K562 (cell line): Measurements from ENCODE around the gene PPM1D. TPM values are rescaled to one million over a fixed set of nuclear protein-coding genes. Genes with fewer than 3 reads are reported as not detected.
A peak's percentile ranks its signal among the peaks of the same experiment; 100 is the strongest.

Source experiments
- ARID3B ChIP-seq: fragments of 250-450 bp; sonication (Bioruptor Pico); IDR thresholded peaks from 2 replicates; pipeline ENCODE4 v1.4.0; 2020; ENCODE audit warnings: borderline replicate concordance
- FIP1L1 ChIP-seq: fragments of 200-400 bp; formaldehyde crosslinking; IDR thresholded peaks from 2 replicates; pipeline ENCODE4 v1.6.1; 2018; ENCODE audit warnings: mild to moderate bottlenecking, low read depth, low read length; ENCODE audit not compliant: poor library complexity, severe bottlenecking
- HMGN3 ChIP-seq: IDR thresholded peaks from 2 replicates; pipeline ENCODE4 v1.6.1; 2011; ENCODE audit warnings: borderline replicate concordance, low read depth, mild to moderate bottlenecking, mixed read lengths, low read length; ENCODE audit not compliant: insufficient read length; ENCODE audit errors: extremely low read depth
- HNRNPLL ChIP-seq: fragments of 200-400 bp; formaldehyde crosslinking; IDR thresholded peaks from 2 replicates; pipeline ENCODE4 v1.6.1; 2017; ENCODE audit warnings: low read length, low read depth, mild to moderate bottlenecking; ENCODE audit not compliant: poor library complexity, severe bottlenecking
- NFIC ChIP-seq: fragments of 450-650 bp; IDR thresholded peaks from 2 replicates; pipeline ENCODE4 v1.6.1; 2017; ENCODE audit warnings: mild to moderate bottlenecking, inconsistent platforms
- PHF8 ChIP-seq: fragments of 200-600 bp; sonication (generic); IDR thresholded peaks from 2 replicates; pipeline ENCODE4 v1.6.1; 2012; ENCODE audit warnings: mixed run types, mild to moderate bottlenecking, inconsistent platforms, low read length, moderate library complexity, borderline replicate concordance
- RBM17 ChIP-seq: fragments of 200-400 bp; formaldehyde crosslinking; IDR thresholded peaks from 2 replicates; pipeline ENCODE4 v1.6.1; 2017; ENCODE audit warnings: low read depth, mild to moderate bottlenecking, low read length, borderline replicate concordance
- SAP30 ChIP-seq: fragments of 200-600 bp; sonication (generic); IDR thresholded peaks from 2 replicates; pipeline ENCODE4 v1.6.1; 2012; ENCODE audit warnings: borderline replicate concordance, low read depth, mild to moderate bottlenecking, moderate library complexity, low read length, control low read depth, inconsistent platforms; ENCODE audit not compliant: insufficient read depth, poor library complexity, severe bottlenecking
- SREBF2 ChIP-seq: sonication (generic); formaldehyde crosslinking; IDR thresholded peaks from 2 replicates; pipeline ENCODE4 v1.4.0; 2020; ENCODE audit warnings: mild to moderate bottlenecking, missing genetic modification reagents
- TAF9B ChIP-seq: fragments of 450-650 bp; IDR thresholded peaks from 2 replicates; pipeline ENCODE4 v1.6.1; 2018; ENCODE audit warnings: mild to moderate bottlenecking; ENCODE audit not compliant: partially characterized antibody
- TRIM25 ChIP-seq: fragments of 450-650 bp; IDR thresholded peaks from 2 replicates; pipeline ENCODE4 v1.7.0; 2016; ENCODE audit warnings: borderline replicate concordance
- TRIM28 ChIP-seq: fragments of 450-650 bp; IDR thresholded peaks from 2 replicates; pipeline ENCODE4 v1.6.1; 2017
- ZHX1 ChIP-seq: fragments of 150-350 bp; conservative IDR thresholded peaks from 2 replicates; pipeline ENCODE4 v1.6.1; 2014; ENCODE audit warnings: low read length
- ZKSCAN1 ChIP-seq: fragments of 150-350 bp; IDR thresholded peaks from 2 replicates; pipeline ENCODE4 v1.6.1; 2016; ENCODE audit warnings: low read depth, low read length
- ZNF217 ChIP-seq: sonication (generic); formaldehyde crosslinking; IDR thresholded peaks from 2 replicates; pipeline ENCODE4 v1.8.0; 2022; ENCODE audit warnings: mild to moderate bottlenecking, missing genetic modification reagents
- ZNF232 ChIP-seq: sonication (generic); formaldehyde crosslinking; IDR thresholded peaks from 2 replicates; pipeline ENCODE4 v1.8.0; 2022; ENCODE audit warnings: mild to moderate bottlenecking, missing genetic modification reagents
- ZNF354B ChIP-seq: fragments of 250-450 bp; sonication (Bioruptor Pico); IDR thresholded peaks from 2 replicates; pipeline ENCODE4 v1.4.0; 2020
- ZNF431 ChIP-seq: sonication (generic); formaldehyde crosslinking; IDR thresholded peaks from 2 replicates; pipeline ENCODE4 v1.8.0; 2022; ENCODE audit warnings: mild to moderate bottlenecking, missing genetic modification reagents
- ZNF436 ChIP-seq: fragments of 250-450, 450-650 bp; sonication (Bioruptor Pico); formaldehyde crosslinking; IDR thresholded peaks from 2 replicates; pipeline ENCODE4 v1.7.0; 2020; ENCODE audit warnings: mild to moderate bottlenecking
- polyA plus RNA-seq, 8 experiments: library from polyadenylated mRNA; depleted of rRNA in 4 of 8; stranded (reverse) in 5 of 8; unstranded in 3 of 8; fragments of >200 nt; fragmentation: Nextera tagmentation in 2 of 8; fragmentation: Illumina TruSeq in 1 of 8; extraction: Ambion mirVana in 2 of 8; extraction: Trizol in 1 of 8; gene quantifications; 2 replicates each; pipeline versions ENCODE4 v1.2.1 to v1.2.3, GENCODE V29; 2011 to 2014; ENCODE audit warnings: inconsistent platforms in 1 of 8, missing spikeins in 1 of 8
- total RNA-seq, 7 experiments: library from RNA; depleted of rRNA in 6 of 7; stranded (reverse); fragments of >200 nt in 6 of 7; fragmentation: Illumina TruSeq in 2 of 7; extraction: Trizol in 2 of 7; gene quantifications; 2 replicates each; pipeline versions ENCODE4 v1.2.1 to v1.2.3, GENCODE V29; 2011 to 2021; ENCODE audit warnings: low replicate concordance in 1 of 7
- TF ChIP-seq, protein P1 (sequence below): fragments of 250-450 bp; sonication (Bioruptor Pico); IDR thresholded peaks from 2 replicates; pipeline ENCODE4 v1.5.0; 2021

PPM1D gene
- total and polyA plus RNA-seq, 9 of the 15 experiments (the other 6 are each of a cell fraction or from before 2014, with no cell fraction given): 2.1 to 19.0 (median 7.8) TPM

GRCh38 chr17:60599620-60600489 lies at the start of gene PPM1D (continued):
- TF ChIP-seq ZHX1 (0 out of 2 replicates have a peak, but pooled peaks have one; percentile 46), ARID3B (CRISPR knock-in tag) (no peak), NFIC (peak; percentile 92), SAP30 (no peak), ZNF436 (CRISPR knock-in tag) (no peak), RBM17 (no peak), ZNF217 (CRISPR knock-in tag) (no peak), FIP1L1 (peak; percentile 85), ZNF431 (CRISPR knock-in tag) (0 out of 2 replicates have a peak, but pooled peaks have one; percentile 46), ZNF232 (CRISPR knock-in tag) (peak; percentile 49; the same call in 1 of the 2 replicates), ZKSCAN1 (peak; percentile 87), ZNF354B (CRISPR knock-in tag) (no peak), TRIM28 (peak; percentile 63; the same call in 1 of the 2 replicates), TRIM25 (no peak), HNRNPLL (peak; percentile 99), TAF9B (peak; percentile 83), HMGN3 (peak; percentile 80), SREBF2 (CRISPR knock-in tag) (no peak), PHF8 (peak; percentile 96)
- TF ChIP-seq, protein P1, sequence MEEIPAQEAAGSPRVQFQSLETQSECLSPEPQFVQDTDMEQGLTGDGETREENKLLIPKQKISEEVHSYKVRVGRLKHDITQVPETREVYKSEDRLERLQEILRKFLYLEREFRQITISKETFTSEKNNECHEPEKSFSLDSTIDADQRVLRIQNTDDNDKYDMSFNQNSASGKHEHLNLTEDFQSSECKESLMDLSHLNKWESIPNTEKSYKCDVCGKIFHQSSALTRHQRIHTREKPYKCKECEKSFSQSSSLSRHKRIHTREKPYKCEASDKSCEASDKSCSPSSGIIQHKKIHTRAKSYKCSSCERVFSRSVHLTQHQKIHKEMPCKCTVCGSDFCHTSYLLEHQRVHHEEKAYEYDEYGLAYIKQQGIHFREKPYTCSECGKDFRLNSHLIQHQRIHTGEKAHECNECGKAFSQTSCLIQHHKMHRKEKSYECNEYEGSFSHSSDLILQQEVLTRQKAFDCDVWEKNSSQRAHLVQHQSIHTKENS (CRISPR knock-in tag): no peak
